ENCODE results near the gene ACAD10.
"Not testable (repeated sequence)": the region's sequence is repeated elsewhere in the genome, so short reads cannot be mapped to it uniquely, and the experiment has no call there.

Gene ACAD10

GRCh38 chr12:111687952-111688351 is 2.1 kb downstream of the ACAD10 start:
- no peak for DNase-seq

DNA sequence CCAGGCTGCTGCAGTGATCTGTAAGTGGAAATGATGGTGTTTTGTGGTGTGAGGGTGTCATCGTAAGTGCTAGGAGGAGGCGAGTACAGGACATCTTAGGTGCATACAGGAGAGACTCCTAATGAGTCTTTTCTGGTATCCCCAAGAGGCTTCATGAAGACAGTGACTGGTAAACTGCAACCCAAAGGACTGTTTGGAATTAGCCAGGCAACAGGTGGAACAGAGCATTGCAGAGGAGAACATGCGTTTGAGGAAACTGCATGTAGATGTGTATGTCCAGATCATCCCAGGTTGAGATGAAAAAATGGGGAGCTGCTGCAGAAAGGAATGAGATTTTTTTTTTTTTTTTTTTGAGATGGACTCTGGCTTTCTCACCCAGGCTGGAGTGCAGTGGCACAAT is 5.4 kb downstream of the ACAD10 start:
- no peak for DNase-seq

DNA sequence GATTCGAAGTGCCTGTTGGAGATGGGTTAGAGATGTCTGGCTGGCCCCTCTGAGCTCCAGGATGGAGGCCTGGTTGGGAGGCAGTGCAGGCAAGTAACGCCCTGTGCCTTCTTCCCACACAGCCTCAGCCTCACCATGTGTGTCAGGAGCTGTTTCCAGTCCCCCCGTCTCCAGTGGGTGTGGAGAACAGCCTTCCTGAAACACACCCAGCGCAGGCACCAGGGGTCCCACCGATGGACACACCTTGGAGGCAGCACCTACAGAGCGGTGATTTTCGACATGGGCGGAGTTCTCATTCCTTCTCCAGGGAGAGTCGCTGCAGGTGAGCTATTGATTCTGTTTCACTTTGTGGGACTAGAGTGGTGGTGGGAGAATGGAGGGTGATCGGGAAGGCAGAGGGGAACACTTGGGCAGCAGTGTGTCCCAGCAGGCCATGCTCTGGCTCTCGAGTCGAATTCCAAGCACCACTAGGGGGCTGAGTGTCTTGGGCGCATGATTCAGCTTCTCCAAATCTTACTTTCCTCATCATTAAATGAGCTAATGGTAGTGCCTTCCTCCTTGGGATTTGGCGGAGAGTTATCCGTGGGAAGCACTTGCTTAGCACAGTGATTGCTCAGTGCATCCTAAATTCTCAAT is 6.8 kb downstream of the ACAD10 start:
- no peak for DNase-seq

- DNase-seq: no peak
Observed at GRCh38 chr12:111693818-111694217, 8.0 kb downstream of the ACAD10 start.

GRCh38 chr12:111699962-111700361 is 14.1 kb downstream of the ACAD10 start:
- DNase-seq: no peak

DNA sequence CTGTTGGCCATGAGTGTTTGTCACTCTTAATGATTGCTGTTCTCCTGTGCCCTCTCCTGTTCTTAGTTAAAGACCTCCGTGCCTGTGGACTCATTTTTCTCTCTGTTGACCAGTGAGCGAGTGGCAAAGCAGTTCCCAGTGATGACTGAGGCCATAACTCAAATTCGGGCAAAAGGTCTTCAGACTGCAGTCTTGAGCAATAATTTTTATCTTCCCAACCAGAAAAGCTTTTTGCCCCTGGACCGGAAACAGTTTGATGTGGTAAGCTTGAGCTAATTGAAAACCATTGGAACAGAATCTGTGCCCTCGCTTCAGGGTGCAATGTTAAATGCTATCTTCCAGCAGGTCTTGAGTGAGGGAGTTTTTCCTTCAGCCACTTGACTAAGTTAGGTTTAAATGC is 19.8 kb downstream of the ACAD10 start:
- no peak for DNase-seq

DNA sequence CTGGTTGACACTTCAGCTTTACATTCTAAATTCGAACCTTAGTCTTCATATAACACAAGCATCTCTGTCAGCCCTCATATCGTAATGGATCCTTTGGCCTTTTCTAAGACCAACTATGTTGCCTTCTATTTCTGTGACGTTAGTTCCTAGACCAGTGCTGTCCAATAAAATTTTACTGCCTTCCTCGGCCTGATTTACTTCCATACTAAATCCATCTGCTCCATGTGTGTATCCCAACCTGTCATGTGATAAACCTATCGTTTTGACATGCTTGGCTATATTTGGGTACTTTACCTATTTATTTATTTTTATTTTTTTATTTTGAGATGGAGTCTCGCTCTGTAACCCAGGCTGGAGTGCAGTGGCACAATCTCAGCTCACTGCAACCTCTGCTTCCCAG is 20.3 kb downstream of the ACAD10 start:
- DNase-seq: no peak

- DNase-seq: no peak
Observed at GRCh38 chr12:111715279-111715678, 29.4 kb downstream of the ACAD10 start.

DNA sequence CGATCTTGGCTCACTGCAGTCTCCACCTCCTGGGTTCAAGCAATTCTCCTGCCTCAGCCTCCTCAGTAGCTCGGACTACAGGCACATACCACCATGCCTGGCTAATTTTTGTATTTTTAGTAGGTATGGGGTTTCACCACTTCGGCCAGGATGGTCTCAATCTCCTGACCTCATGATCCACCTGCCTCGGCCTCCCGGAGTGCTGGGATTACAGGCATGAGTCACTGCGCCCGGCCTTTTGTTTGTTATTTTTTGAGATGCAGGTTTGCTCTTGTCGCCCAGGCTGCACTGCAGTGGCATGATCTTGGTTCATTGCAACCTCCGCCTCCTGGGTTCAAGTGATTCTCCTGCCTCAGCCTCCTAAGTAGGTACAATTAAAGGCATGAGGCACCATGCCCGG is 33.5 kb downstream of the ACAD10 start:
- DNase-seq: not testable (repeated sequence)

DNA sequence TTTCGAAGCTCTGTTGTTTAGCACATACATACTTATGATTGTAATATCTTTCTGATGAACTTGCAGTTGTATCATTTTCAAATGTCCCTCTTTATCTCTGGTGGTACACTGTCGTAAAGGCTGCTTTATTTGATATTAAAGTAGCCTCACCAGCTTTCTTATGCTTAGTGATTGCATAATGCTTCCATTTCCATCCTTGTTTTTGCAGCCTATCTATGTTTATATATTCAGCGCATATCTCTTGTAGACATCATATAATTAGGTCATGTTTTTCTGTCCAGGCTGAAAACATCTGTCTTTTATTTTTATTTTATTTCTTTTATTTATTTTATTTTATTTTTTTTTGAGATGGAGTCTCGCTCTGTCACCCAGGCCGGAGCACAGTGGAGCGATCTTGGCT is 34.6 kb downstream of the ACAD10 start:
- DNase-seq: no peak

GRCh38 chr12:111723646-111724360 is 38.0 kb downstream of the ACAD10 start:
- DNase-seq: not testable (repeated sequence)

GRCh38 chr12:111728795-111729194 is 42.9 kb downstream of the ACAD10 start:
- DNase-seq: no peak

GRCh38 chr12:111730420-111730819 is 44.6 kb downstream of the ACAD10 start:
- DNase-seq: no peak

GRCh38 chr12:111732786-111733185 is 46.9 kb downstream of the ACAD10 start:
- DNase-seq: no peak

DNA sequence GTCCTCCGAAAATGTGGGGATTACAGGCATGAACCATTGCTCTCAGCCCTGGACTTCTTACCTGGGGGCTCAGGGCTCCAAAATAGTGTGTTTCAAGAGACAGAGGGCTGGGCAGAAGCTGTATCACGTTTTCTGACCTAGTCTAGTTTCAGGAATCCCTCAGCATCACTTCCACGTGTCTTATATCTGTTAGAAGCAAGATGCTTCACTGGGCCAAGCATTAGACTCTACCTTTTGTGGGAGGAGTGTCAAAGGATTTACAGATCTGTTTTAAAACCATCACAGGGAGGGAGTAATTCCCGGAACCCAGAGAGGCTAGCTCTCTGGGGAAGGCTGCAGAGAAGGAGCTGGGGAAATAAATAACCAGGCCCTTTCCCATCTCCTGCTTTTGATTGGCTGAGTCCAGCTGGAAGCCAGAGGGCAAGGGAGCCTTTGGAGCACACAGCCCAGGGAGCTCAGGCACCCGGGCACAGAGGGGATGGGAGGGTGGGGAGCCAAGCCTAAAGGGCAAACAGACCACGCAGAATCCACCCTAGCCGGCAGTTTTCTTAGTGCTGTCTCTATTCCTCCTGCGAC is 47.6 kb downstream of the ACAD10 start:
- DNase-seq: no peak

DNA sequence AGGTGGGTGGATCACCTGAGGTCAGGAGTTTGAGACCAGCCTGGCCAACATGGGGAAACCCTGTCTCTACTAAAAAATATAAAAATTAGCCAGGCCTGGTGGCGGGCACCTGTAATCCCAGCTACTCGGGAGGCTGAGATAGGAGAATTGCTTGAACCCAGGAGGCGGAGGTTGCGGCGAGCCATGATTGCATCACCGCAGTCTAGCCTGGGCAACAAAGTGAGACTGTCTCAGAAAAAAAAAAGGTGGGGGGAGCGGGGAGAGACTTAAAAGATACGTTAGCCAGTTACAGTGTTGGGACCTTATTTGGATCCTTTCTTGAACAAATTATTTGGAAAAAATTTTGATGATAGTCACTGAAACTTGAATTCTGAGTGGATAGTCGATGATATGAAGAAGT is 53.7 kb downstream of the ACAD10 start:
- DNase-seq: not testable (repeated sequence)

DNA sequence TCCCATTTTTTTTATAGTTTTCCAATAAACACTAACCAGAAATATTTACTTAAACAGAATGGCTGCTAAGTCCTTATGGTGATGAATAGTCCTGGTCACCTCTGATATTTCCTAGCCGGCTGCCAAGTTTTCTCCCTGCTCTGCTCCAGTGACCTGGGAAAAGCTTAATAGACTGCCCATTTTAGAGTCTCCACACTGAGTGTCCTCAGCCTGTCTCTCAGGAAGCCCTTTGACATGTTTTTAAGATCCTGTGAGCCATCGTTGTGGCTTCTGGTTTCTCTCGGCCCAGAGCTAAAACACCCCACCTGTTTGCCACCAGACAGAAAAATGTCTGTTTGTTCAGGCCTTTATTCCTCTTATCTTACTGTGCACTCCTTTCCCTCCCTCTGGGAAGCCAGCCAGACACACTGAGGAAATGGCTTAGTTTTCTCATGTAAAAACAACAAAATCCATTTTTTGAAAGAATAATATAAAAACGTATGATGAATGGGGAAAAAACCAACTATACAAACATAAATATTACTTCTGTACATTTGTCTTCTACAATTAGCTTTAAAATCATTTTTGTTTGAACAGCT is 55.5 kb downstream of the ACAD10 start:
- no peak for DNase-seq

DNA sequence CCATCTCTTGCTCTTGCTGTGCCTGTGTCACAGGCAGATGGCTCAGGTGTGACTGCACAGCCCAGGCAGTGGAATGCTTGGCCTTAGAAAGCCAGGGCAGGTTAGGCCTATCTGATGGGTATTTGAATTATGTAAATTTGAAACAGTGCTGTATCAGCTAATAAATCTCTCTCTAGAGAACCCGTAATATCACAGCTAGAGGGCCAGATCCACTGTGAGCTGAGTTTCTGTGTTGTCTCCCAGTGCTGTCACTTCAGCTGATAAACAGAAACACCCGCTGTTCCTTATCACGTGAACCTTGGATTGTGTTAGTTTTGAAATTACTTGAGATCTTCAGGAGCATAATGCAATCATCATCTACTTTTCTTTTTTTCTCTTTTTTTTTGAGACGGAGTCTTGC is 59.4 kb downstream of the ACAD10 start:
- no peak for DNase-seq

DNA sequence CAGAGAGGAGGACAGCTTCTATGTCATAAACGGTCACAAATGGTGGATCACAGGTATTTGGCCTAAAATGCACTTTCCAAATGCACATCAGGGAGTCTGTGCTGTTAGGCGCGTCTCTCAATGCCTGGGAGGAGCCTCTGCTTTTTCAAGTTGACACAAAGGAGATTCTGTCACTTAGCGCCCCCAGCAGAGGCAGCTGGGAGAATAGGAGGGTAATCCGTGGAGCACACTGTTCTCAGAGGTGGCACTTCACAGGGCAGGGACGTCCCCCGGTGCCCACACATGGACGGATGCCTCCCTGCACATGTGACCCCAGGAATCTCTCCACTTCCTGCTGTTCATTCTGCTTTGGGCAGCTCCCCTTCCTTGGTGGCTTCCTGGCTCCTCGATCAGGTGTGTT is 61.5 kb downstream of the ACAD10 start:
- no peak for DNase-seq

GRCh38 chr12:111748151-111748672 is 62.4 kb downstream of the ACAD10 start:
- DNase-seq: no peak

- no peak for DNase-seq
Observed at GRCh38 chr12:111748867-111749266, 63.0 kb downstream of the ACAD10 start.

GRCh38 chr12:111749391-111749790 is 63.5 kb downstream of the ACAD10 start:
- DNase-seq: no peak

- DNase-seq: no peak
Observed at GRCh38 chr12:111753144-111753881, 67.5 kb downstream of the ACAD10 start.
